Tibial nerve (tissue), 3 donors: Measurements from ENCODE around the gene UBXN2A.

ENCODE experiments used
- POLR2A ChIP-seq, 2 donors: fragments of 450-650 bp; IDR thresholded peaks; one replicate each; pipeline ENCODE4 v1.6.1; 2017; ENCODE audit warnings: antibody characterized with exemption in 2 of 2, mild to moderate bottlenecking in 2 of 2, moderate library complexity in 2 of 2
- TF ChIP-seq, protein P1 (sequence below), 5 experiments: fragments of 200-600 bp in 3 of 5; fragments of 450-650 bp in 2 of 5; sonication (generic) in 3 of 5; IDR thresholded peaks; one replicate each; pipeline ENCODE4 v1.5.1; 2016 to 2019; ENCODE audit warnings: antibody characterized with exemption in 5 of 5, mild to moderate bottlenecking in 3 of 5, moderate library complexity in 2 of 5

DNA sequence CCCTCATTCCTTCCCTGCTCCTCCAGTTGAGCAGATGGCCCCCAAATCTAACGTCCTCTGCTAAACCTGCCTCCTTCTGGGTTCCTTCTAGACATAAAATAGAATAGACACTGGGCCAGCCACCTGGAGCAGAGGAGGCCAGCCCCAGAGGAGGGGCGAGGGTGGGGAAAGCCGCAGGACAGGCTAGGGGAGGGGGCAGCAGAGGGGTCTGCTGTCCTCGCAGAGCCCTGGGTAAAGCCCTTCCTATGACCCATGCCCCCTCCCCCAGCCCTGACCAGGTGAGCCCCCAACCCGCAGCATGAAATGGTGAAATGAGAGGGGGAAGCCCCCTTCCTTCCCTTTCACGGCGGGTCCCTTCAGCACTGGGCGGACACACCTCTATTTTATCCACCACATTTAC lies 77.4 kb downstream of the UBXN2A start:
- TF ChIP-seq, protein P1, sequence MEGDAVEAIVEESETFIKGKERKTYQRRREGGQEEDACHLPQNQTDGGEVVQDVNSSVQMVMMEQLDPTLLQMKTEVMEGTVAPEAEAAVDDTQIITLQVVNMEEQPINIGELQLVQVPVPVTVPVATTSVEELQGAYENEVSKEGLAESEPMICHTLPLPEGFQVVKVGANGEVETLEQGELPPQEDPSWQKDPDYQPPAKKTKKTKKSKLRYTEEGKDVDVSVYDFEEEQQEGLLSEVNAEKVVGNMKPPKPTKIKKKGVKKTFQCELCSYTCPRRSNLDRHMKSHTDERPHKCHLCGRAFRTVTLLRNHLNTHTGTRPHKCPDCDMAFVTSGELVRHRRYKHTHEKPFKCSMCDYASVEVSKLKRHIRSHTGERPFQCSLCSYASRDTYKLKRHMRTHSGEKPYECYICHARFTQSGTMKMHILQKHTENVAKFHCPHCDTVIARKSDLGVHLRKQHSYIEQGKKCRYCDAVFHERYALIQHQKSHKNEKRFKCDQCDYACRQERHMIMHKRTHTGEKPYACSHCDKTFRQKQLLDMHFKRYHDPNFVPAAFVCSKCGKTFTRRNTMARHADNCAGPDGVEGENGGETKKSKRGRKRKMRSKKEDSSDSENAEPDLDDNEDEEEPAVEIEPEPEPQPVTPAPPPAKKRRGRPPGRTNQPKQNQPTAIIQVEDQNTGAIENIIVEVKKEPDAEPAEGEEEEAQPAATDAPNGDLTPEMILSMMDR (IDR thresholded peaks at IDR 0.05) = no peak
- TF ChIP-seq POLR2A (IDR thresholded peaks at IDR 0.05) = no peak
